Measurements from ENCODE around the gene ADRA2B. TPM values are rescaled to one million over a fixed set of nuclear protein-coding genes. Genes with fewer than 3 reads are reported as not detected.

The ADRA2B gene
- total and polyA plus RNA-seq, 12 donors = 1.5 to 7.3 (median 3.4) TPM

DNA sequence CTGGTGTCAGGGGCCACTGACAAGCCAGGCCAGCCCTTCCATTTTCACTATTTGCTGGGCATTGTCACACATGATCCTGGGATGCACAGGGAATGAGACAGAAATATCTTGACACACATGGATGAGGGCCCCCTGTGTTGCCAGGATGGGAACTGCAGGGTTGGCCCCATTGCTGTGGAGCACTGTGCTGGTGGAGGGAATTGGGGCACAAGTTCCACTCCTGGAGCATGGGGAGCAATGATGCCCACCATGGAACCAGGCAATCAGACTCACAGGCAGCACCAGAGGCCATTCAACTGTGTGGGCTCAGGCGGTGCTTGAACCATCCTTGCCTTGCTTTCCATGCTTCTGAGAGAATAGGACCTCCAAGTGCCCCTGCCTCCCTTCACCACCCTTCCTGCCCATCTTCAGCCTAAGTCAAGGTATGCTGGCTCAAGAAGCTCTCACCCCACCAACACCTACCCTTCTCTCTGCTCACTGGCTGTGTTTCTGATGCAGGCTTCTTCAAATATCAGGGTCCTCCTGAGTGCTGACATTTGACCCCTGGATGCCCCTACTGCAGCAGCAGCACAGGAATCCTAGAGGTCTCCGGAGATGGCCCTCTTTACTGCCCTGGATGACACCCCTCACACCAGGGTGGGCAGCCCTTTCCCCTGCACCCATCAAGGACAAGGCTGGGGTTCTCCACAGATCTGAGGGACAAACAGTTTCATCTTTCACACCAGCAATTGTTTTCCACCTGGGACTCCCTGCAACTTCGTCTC lies 11.0 kb downstream of the ADRA2B start:
- Histone ChIP-seq H3K27ac (peak overlapping the region in 1 of 10 donors; percentile 71), H3K4me3 (no peak overlapping the region), H3K4me1 (peaks cover 22 to 72% (median 41%) of the 10 kb centered on the region in 9 donors), H3K27me3 (no peaks in the 10 kb centered on the region), H3K9me3 (peaks cover 0 to 15% (median 8%) of the 10 kb centered on the region in 11 donors), H3K36me3 (no peaks in the 10 kb centered on the region)
- intact Hi-C loops (cut with DNase I) = no loop called here
- DNase-seq = no peak
- no peak for ATAC-seq
- TF ChIP-seq CTCF (IDR thresholded peaks at IDR 0.05) = no peak
- WGBS, 2 donors = 94 to 97% methylated on average over 3 of the region's 3 CpGs

DNA sequence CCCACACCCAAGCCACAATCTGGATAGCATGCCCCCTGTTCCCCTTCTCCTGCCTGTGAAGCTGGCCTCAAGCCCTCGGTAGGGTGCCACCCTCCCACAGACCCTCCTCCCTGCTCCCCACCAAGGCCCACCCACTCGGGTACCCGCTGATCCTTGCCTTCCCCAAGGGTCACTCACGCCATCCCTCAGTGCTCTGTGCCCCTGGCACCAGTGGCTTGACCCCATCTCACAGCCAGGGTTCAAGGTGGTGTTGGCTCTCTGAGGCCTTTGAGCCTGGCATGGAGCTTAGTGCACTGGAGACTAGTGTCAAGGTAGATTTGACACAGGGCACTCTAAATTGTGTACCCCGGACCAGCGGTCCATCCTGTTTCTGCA lies 11.9 kb downstream of the ADRA2B start:
- ATAC-seq = no peak
- Histone ChIP-seq H3K4me1 (peaks cover 18 to 72% (median 43%) of the 10 kb centered on the region in 9 donors), H3K36me3 (no peaks in the 10 kb centered on the region), H3K9me3 (peaks cover 0 to 15% (median 8%) of the 10 kb centered on the region in 11 donors), H3K4me3 (no peak overlapping the region), H3K27me3 (no peaks in the 10 kb centered on the region), H3K27ac (peak overlapping the region in 8 of 10 donors; percentile 47 to 71 (median 65))
- TF ChIP-seq CTCF (IDR thresholded peaks at IDR 0.05) = no peak
- no peak for DNase-seq
- 87 to 90% methylated on average over 6 of the region's 6 CpGs for WGBS, 2 donors
- intact Hi-C loops (cut with DNase I) = no loop called here

- H3K4me3 ChIP-seq = no peak overlapping the region
- WGBS, 2 donors = 24% methylated on average over 6 of the region's 6 CpGs
- H3K36me3 ChIP-seq = no peaks in the 10 kb centered on the region
- H3K4me1 ChIP-seq = peaks cover 17 to 72% (median 43%) of the 10 kb centered on the region in 9 donors
- no peaks in the 10 kb centered on the region for H3K27me3 ChIP-seq
- intact Hi-C loops (cut with DNase I) = no loop called here
- TF ChIP-seq CTCF (IDR thresholded peaks at IDR 0.05) = no peak
- ATAC-seq = peak; percentile 16 to 67 (median 34)
- H3K27ac ChIP-seq = peak overlapping the region in 8 of 10 donors; percentile 47 to 71 (median 65)
- H3K9me3 ChIP-seq = peaks cover 0 to 15% (median 8%) of the 10 kb centered on the region in 11 donors
- peak; percentile 45 to 54 for DNase-seq
These were observed 12.4 kb downstream of the ADRA2B start for GRCh38 chr2:96103761-96104486.

GRCh38 chr2:96103187-96103601 lies 13.2 kb downstream of the ADRA2B start:
- Histone ChIP-seq H3K36me3 (no peaks in the 10 kb centered on the region), H3K4me1 (peaks cover 17 to 72% (median 43%) of the 10 kb centered on the region in 9 donors), H3K27me3 (no peaks in the 10 kb centered on the region), H3K27ac (peak overlapping the region in 7 of 10 donors; percentile 10 to 64 (median 37)), H3K9me3 (peaks cover 0 to 15% (median 8%) of the 10 kb centered on the region in 11 donors), H3K4me3 (no peak overlapping the region)
- ATAC-seq (no peak), DNase-seq (no peak)
- no peak for TF ChIP-seq CTCF (IDR thresholded peaks at IDR 0.05)
- intact Hi-C loops (cut with DNase I) = no loop called here
- WGBS, 2 donors = 85 to 88% methylated on average over 8 of the region's 8 CpGs

All from heart right ventricle (tissue), 16 donors.